K562 (cell line): ENCODE measurements around the gene XCL1. TPM values are rescaled to one million over a fixed set of nuclear protein-coding genes. Genes with fewer than 3 reads are reported as not detected.

Experiments
- ATAC-seq: fragments of 200-7000 bp; cut with Tn5 transposase; 3 replicates; pipeline ENCODE4 v1.9.1; 2020; ENCODE audit warnings: moderate library complexity
- BruUV-seq: library from RNA; stranded (reverse); fragments of 400-500 nt; replicated peaks from 2 replicates; lab custom pipeline; 2021; lab: Mats Ljungman, UMichigan
- CTCF ChIA-PET: fragments of 300-600 bp; formaldehyde crosslinking; extraction: SDS; loops from one replicate; lab custom pipeline; 2021; ENCODE audit warnings: low intra/inter-chr PET ratio; lab: Yijun Ruan, JAX
- POLR2A ChIA-PET: fragments of 300-600, 350-650 bp; sonication (Branson Sonifier 250); formaldehyde crosslinking; extraction: SDS; loops from one replicate; lab custom pipeline; 2021; ENCODE audit warnings: antibody characterized with exemption, inconsistent platforms; lab: Yijun Ruan, JAX
- DNase-seq, 4 experiments: peaks; one replicate each; pipeline versions ENCODE4 v3.0.0 to v3.0.0-alpha.2; 2011 to 2018; ENCODE audit warnings: low spot score in 3 of 4, mixed read lengths in 3 of 4; ENCODE audit errors: extremely low read depth in 1 of 4
- FAIRE-seq: peaks from 2 replicates; lab custom pipeline; 2011; peaks lifted over from hg19 to GRCh38; lab: Jason Lieb, UNC
- H2AFZ ChIP-seq: 2 replicates; pipeline ENCODE4 v1.6.0; 2011; ENCODE audit warnings: low read depth, low read length, control low read depth, inconsistent platforms
- H3K27ac ChIP-seq: fragments of 200-600 bp; 3 replicates; pipeline ENCODE4 v1.8.0; 2011; ENCODE audit warnings: low read depth, mild to moderate bottlenecking, control low read depth, inconsistent platforms, low read length, moderate library complexity, mixed read lengths; ENCODE audit errors: extremely low read depth
- H3K27me3 ChIP-seq, 2 experiments: fragments of 300-600 bp in 1 of 2; 2 replicates in 1 of 2; 3 replicates in 1 of 2; pipeline versions ENCODE4 v1.6.0 to v1.8.0; 2011; ENCODE audit warnings: inconsistent platforms in 2 of 2, low read length in 2 of 2, mild to moderate bottlenecking in 1 of 2, mixed read lengths in 1 of 2, moderate library complexity in 1 of 2; ENCODE audit not compliant: control insufficient read depth in 2 of 2, insufficient read depth in 2 of 2
- H3K36me3 ChIP-seq: fragments of 300-600 bp; 3 replicates; pipeline ENCODE4 v1.8.0; 2011; ENCODE audit warnings: mild to moderate bottlenecking, low read length, inconsistent platforms; ENCODE audit not compliant: control insufficient read depth, insufficient read depth
- H3K4me1 ChIP-seq, 2 experiments: fragments of 200-600 bp in 1 of 2; replicated peaks in 1 of 2; 2 replicates in 1 of 2; 3 replicates in 1 of 2; pipeline versions ENCODE4 v1.5.1 to v1.8.0; 2011; ENCODE audit warnings: inconsistent platforms in 2 of 2, low read length in 2 of 2, mild to moderate bottlenecking in 1 of 2, mixed read lengths in 1 of 2, moderate library complexity in 1 of 2; ENCODE audit not compliant: control insufficient read depth in 2 of 2, insufficient read depth in 2 of 2
- H3K4me2 ChIP-seq: 2 replicates; pipeline ENCODE4 v1.6.1; 2011; ENCODE audit warnings: low read length, control low read depth, inconsistent platforms, mixed read lengths; ENCODE audit not compliant: insufficient read depth
- H3K4me3 ChIP-seq: fragments of 200-600 bp; sonication (generic), shearing (Covaris generic); 2 replicates; pipeline ENCODE4 v1.5.1; 2016; ENCODE audit warnings: control low read depth, inconsistent platforms
- H3K79me2 ChIP-seq: fragments of 200-600 bp; 3 replicates; pipeline ENCODE4 v1.8.0; 2011; ENCODE audit warnings: low read length, inconsistent platforms; ENCODE audit not compliant: control insufficient read depth, insufficient read depth
- H3K9ac ChIP-seq, 2 experiments: 2 replicates each; pipeline versions ENCODE4 v1.6.0 to v1.6.1; 2011; ENCODE audit warnings: low read depth in 2 of 2, low read length in 2 of 2, control low read depth in 1 of 2, inconsistent platforms in 1 of 2, mild to moderate bottlenecking in 1 of 2, mixed read lengths in 1 of 2; ENCODE audit not compliant: insufficient read depth in 1 of 2
- H3K9me1 ChIP-seq: one replicate; pipeline ENCODE4 v1.6.0; 2011; ENCODE audit warnings: inconsistent platforms, mild to moderate bottlenecking, low read length, moderate library complexity; ENCODE audit not compliant: control insufficient read depth, insufficient read depth
- H3K9me3 ChIP-seq: replicated peaks from 2 replicates; pipeline ENCODE4 v1.5.1; 2011; ENCODE audit warnings: low read depth, low read length, inconsistent platforms; ENCODE audit not compliant: control insufficient read depth, insufficient read depth
- H4K20me1 ChIP-seq: replicated peaks from 2 replicates; pipeline ENCODE4 v1.6.1; 2011; ENCODE audit warnings: low read length, inconsistent platforms, mixed read lengths; ENCODE audit not compliant: control insufficient read depth, insufficient read depth
- BHLHE40 ChIP-seq: IDR thresholded peaks from 2 replicates; pipeline ENCODE4 v1.6.1; 2011; ENCODE audit warnings: low read length, improper control_type of control experiment
- DIDO1 ChIP-seq: fragments of 450-650 bp; IDR thresholded peaks from 2 replicates; pipeline ENCODE4 v1.6.1; 2016; ENCODE audit warnings: low read depth, missing biosample characterization, missing genetic modification characterization
- EGR1 ChIP-seq: fragments of 450-650 bp; conservative IDR thresholded peaks from 2 replicates; pipeline ENCODE4 v1.6.1; 2017; ENCODE audit warnings: mild to moderate bottlenecking
- HDGF ChIP-seq: fragments of 450-650 bp; IDR thresholded peaks from 2 replicates; pipeline ENCODE4 v1.6.1; 2016
- HINFP ChIP-seq: fragments of 450-650 bp; conservative IDR thresholded peaks from 2 replicates; pipeline ENCODE4 v1.6.1; 2016; ENCODE audit warnings: missing genetic modification characterization, low read depth, mild to moderate bottlenecking, control low read depth, missing compliant biosample characterization
- PTBP1 ChIP-seq: fragments of 200-400 bp; formaldehyde crosslinking; IDR thresholded peaks from 2 replicates; pipeline ENCODE4 v1.6.1; 2017; ENCODE audit warnings: low read depth, low read length
- SIX5 ChIP-seq, 2 experiments: IDR thresholded peaks; 2 replicates each; pipeline ENCODE4 v1.6.1; 2011; ENCODE audit warnings: low read length in 2 of 2, borderline replicate concordance in 1 of 2, low read depth in 1 of 2, mild to moderate bottlenecking in 1 of 2, moderate library complexity in 1 of 2; ENCODE audit not compliant: insufficient read depth in 1 of 2
- TSC22D4 ChIP-seq: fragments of 450-650 bp; IDR thresholded peaks from 2 replicates; pipeline ENCODE4 v1.6.1; 2016; ENCODE audit warnings: missing genetic modification characterization, missing biosample characterization, control low read depth
- ZBED1 ChIP-seq: IDR thresholded peaks from 2 replicates; pipeline ENCODE4 v1.6.1; 2014
- WGBS: fragments of 100-300 bp; shearing (Covaris generic); methylation state at CpG from one replicate; pipeline ENCODE4 v1.1.6; 2016; ENCODE audit warnings: low coverage, mixed read lengths; ENCODE audit not compliant: insufficient coverage; ENCODE audit errors: missing lambda C conversion rate; 5-methylcytosine and 5-hydroxymethylcytosine counted together
- in situ Hi-C: fragments of 300-500 bp; cut with MboI; formaldehyde crosslinking; loops from 4 replicates; pipeline ENCODE4 v1.15.0; 2018; ENCODE audit warnings: inconsistent platforms, mixed read lengths
- intact Hi-C: fragments of 100-400 bp; cut with micrococcal nuclease; formaldehyde crosslinking; loops from 2 replicates; pipeline ENCODE4 v1.14.2; 2022
- polyA plus RNA-seq, 8 experiments: library from polyadenylated mRNA; depleted of rRNA in 4 of 8; stranded (reverse) in 5 of 8; unstranded in 3 of 8; fragments of >200 nt; fragmentation: Nextera tagmentation in 2 of 8; fragmentation: Illumina TruSeq in 1 of 8; extraction: Ambion mirVana in 2 of 8; extraction: Trizol in 1 of 8; gene quantifications; 2 replicates each; pipeline versions ENCODE4 v1.2.1 to v1.2.3, GENCODE V29; 2011 to 2014; ENCODE audit warnings: inconsistent platforms in 1 of 8, missing spikeins in 1 of 8
- total RNA-seq, 7 experiments: library from RNA; depleted of rRNA in 6 of 7; stranded (reverse); fragments of >200 nt in 6 of 7; fragmentation: Illumina TruSeq in 2 of 7; extraction: Trizol in 2 of 7; gene quantifications; 2 replicates each; pipeline versions ENCODE4 v1.2.1 to v1.2.3, GENCODE V29; 2011 to 2021; ENCODE audit warnings: low replicate concordance in 1 of 7
- TF ChIP-seq, protein P1 (sequence below): sonication (generic); formaldehyde crosslinking; IDR thresholded peaks from 2 replicates; pipeline ENCODE4 v1.4.0; 2020; ENCODE audit warnings: mild to moderate bottlenecking, missing genetic modification reagents
- TF ChIP-seq, protein P2 (sequence below): fragments of 200-400 bp; formaldehyde crosslinking; IDR thresholded peaks from 2 replicates; pipeline ENCODE4 v1.6.1; 2017; ENCODE audit warnings: mild to moderate bottlenecking, low read depth, low read length, moderate library complexity
- TF ChIP-seq, protein P3 (sequence below): fragments of 450-650 bp; IDR thresholded peaks from 2 replicates; pipeline ENCODE4 v1.6.1; 2018; ENCODE audit warnings: mild to moderate bottlenecking, low read depth; ENCODE audit not compliant: partially characterized antibody

Gene XCL1
- total and polyA plus RNA-seq, 9 of the 15 experiments (the other 6 are each of a cell fraction or from before 2014, with no cell fraction given): 0.06 to 0.09 (median 0.06) TPM; not detected in 6

DNA sequence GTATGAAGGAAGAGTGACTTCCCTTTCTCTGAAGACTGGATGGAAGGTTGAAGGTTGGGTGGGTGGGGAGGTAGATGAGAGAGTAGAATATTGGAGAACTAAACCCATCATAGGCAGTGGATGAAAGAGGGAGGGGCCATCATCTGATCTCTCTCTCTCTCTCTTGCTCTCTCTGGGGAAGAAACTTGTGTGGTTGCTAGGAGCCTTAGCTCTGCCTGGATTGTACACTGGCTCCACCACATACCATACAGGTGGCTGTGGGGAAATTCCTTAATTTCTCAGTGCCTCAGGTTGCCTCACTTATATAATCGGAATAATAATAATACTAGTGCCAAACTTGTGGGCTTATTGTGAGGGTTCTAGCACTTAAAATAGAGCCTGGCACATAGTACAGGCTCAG lies 9.5 kb downstream of the XCL1 start:
- ChIA-PET CTCF (no interaction called here), POLR2A (no interaction called here)
- 0% methylated on average over 1 of the region's 1 CpG for WGBS
- Histone ChIP-seq H4K20me1 (no peaks in the 10 kb centered on the region), H3K27me3 (peaks cover 0 to 7% of the 10 kb centered on the region in 2 experiments; a peak in 1 of 5 replicates), H2AFZ (no peak overlapping the region), H3K4me1 (no peaks in the 10 kb centered on the region), H3K9me3 (no peaks in the 10 kb centered on the region), H3K9ac (no peak overlapping the region), H3K4me2 (no peak overlapping the region), H3K79me2 (no peaks in the 10 kb centered on the region), H3K36me3 (no peaks in the 10 kb centered on the region), H3K4me3 (no peak overlapping the region), H3K9me1 (no peaks in the 10 kb centered on the region), H3K27ac (no peak overlapping the region)
- FAIRE-seq: no peak
- in situ Hi-C loops (loop anchor here (5.0 to 10.0 kb wide), 2 partner anchors 144 to 491 kb away; no protein-coding TSS in a partner anchor), intact Hi-C loops (no loop called here)
- no peak for DNase-seq
- BruUV-seq: no TSS peak
- ATAC-seq: no peak
- TF ChIP-seq, protein P1, sequence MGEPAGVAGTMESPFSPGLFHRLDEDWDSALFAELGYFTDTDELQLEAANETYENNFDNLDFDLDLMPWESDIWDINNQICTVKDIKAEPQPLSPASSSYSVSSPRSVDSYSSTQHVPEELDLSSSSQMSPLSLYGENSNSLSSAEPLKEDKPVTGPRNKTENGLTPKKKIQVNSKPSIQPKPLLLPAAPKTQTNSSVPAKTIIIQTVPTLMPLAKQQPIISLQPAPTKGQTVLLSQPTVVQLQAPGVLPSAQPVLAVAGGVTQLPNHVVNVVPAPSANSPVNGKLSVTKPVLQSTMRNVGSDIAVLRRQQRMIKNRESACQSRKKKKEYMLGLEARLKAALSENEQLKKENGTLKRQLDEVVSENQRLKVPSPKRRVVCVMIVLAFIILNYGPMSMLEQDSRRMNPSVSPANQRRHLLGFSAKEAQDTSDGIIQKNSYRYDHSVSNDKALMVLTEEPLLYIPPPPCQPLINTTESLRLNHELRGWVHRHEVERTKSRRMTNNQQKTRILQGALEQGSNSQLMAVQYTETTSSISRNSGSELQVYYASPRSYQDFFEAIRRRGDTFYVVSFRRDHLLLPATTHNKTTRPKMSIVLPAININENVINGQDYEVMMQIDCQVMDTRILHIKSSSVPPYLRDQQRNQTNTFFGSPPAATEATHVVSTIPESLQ (CRISPR knock-in tag): no peak
- TF ChIP-seq BHLHE40 (no peak), ZBED1 (no peak), SIX5 (IDR thresholded peaks at IDR 0.05; ENCODE audit: borderline replicate concordance in 1 of 2, insufficient read depth in 1 of 2, low read depth in 1 of 2, low read length in 2 of 2) (no peak), DIDO1 (tag) (no peak), EGR1 (no peak), PTBP1 (no peak), HDGF (no peak), TSC22D4 (tag) (no peak), HINFP (tag) (no peak)
- TF ChIP-seq, protein P2, sequence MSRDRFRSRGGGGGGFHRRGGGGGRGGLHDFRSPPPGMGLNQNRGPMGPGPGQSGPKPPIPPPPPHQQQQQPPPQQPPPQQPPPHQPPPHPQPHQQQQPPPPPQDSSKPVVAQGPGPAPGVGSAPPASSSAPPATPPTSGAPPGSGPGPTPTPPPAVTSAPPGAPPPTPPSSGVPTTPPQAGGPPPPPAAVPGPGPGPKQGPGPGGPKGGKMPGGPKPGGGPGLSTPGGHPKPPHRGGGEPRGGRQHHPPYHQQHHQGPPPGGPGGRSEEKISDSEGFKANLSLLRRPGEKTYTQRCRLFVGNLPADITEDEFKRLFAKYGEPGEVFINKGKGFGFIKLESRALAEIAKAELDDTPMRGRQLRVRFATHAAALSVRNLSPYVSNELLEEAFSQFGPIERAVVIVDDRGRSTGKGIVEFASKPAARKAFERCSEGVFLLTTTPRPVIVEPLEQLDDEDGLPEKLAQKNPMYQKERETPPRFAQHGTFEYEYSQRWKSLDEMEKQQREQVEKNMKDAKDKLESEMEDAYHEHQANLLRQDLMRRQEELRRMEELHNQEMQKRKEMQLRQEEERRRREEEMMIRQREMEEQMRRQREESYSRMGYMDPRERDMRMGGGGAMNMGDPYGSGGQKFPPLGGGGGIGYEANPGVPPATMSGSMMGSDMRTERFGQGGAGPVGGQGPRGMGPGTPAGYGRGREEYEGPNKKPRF: no peak
- TF ChIP-seq, protein P3, sequence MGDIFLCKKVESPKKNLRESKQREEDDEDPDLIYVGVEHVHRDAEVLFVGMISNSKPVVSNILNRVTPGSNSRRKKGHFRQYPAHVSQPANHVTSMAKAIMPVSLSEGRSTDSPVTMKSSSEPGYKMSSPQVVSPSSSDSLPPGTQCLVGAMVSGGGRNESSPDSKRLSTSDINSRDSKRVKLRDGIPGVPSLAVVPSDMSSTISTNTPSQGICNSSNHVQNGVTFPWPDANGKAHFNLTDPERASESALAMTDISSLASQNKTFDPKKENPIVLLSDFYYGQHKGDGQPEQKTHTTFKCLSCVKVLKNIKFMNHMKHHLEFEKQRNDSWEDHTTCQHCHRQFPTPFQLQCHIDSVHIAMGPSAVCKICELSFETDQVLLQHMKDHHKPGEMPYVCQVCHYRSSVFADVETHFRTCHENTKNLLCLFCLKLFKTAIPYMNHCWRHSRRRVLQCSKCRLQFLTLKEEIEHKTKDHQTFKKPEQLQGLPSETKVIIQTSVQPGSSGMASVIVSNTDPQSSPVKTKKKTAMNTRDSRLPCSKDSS: no peak
